ENCODE data around the gene GPR27. TPM values are rescaled to one million over a fixed set of nuclear protein-coding genes. Genes with fewer than 3 reads are reported as not detected.

Gene GPR27
- total RNA-seq, 1 experiment from 2014 or later = 15.5 TPM

- H3K27ac ChIP-seq (ENCODE audit: insufficient read length, low read depth, low read length) = no peak overlapping the region
- Mint-ChIP-seq H3K27me3 (ENCODE audit: low read depth) (peaks cover 40% of the 10 kb centered on the region), H3K36me3 (ENCODE audit: insufficient read depth in 1 of 3, low read depth in 3 of 3) (0 out of 7 replicates have a peak, but pooled peaks cover 0 to 4% (median 0%) of the 10 kb centered on the region in 3 experiments), H3K4me1 (peaks cover 12 to 16% of the 10 kb centered on the region in 2 experiments), H3K9me3 (no peaks in the 10 kb centered on the region), H3K27ac (no peak overlapping the region), H3K4me3 (no peak overlapping the region)
- WGBS (ENCODE audit: extremely low coverage, insufficient read length, low lambda C conversion rate) = no CpG with 5 or more reads among the region's 1 CpG
- H4K8ac ChIP-seq (replicated peaks; ENCODE audit: insufficient read length, low read depth, low read length) = no peak overlapping the region
- H3K79me2 ChIP-seq (ENCODE audit: insufficient read depth, low read length) = no peaks in the 10 kb centered on the region
- no peak overlapping the region for H2BK20ac ChIP-seq (ENCODE audit: low read depth, low read length, poor library complexity, severe bottlenecking)
- H4K20me1 ChIP-seq (ENCODE audit: control insufficient read depth, insufficient read depth, insufficient read length) = no peaks in the 10 kb centered on the region
- no peak overlapping the region for H3K9ac ChIP-seq (ENCODE audit: extremely low read depth, insufficient read length, low read length)
- no peak for TF ChIP-seq CTCF (conservative IDR thresholded peaks at IDR 0.05)
- H2BK5ac ChIP-seq (ENCODE audit: insufficient read length, low read length) = no peak overlapping the region
- no peak overlapping the region for H2AK5ac ChIP-seq (ENCODE audit: insufficient read length, low read length)
- no peak overlapping the region for H3K14ac ChIP-seq (ENCODE audit: insufficient read depth, low read length)
- H2AFZ ChIP-seq (ENCODE audit: low read length) = no peak overlapping the region
- no peak overlapping the region for H3K4ac ChIP-seq (ENCODE audit: low read depth, low read length)
- H4K91ac ChIP-seq (ENCODE audit: insufficient read length, low read depth, low read length) = no peak overlapping the region
- H3K79me1 ChIP-seq (ENCODE audit: insufficient read depth, low read depth, low read length, poor library complexity, severe bottlenecking) = no peaks in the 10 kb centered on the region
- H2BK12ac ChIP-seq (ENCODE audit: insufficient read length, low read depth, low read length) = no peak overlapping the region
- no peak overlapping the region for H4K5ac ChIP-seq (ENCODE audit: insufficient read length, low read depth, low read length)
- peaks cover 6% of the 10 kb centered on the region; the same call in 1 of the 2 replicates for H3K27me3 ChIP-seq (ENCODE audit: insufficient read depth, low read length)
- no peak overlapping the region for H2BK15ac ChIP-seq (ENCODE audit: low read depth, low read length)
- no peak overlapping the region for H2BK120ac ChIP-seq (ENCODE audit: low read depth, low read length, poor library complexity, severe bottlenecking)
- no peak overlapping the region for H3K18ac ChIP-seq (ENCODE audit: insufficient read length, low read depth, low read length)
- no peak overlapping the region for H3K4me2 ChIP-seq (ENCODE audit: insufficient read depth, insufficient read length, low read length)
- H3K9me3 ChIP-seq (ENCODE audit: control insufficient read depth, low read depth, low read length) = no peaks in the 10 kb centered on the region
- no peak for DNase-seq
- no peak overlapping the region for H3K23ac ChIP-seq (ENCODE audit: insufficient read length, low read depth, low read length)
- H3K4me1 ChIP-seq (ENCODE audit: insufficient read depth, low read length) = no peaks in the 10 kb centered on the region
- no peak overlapping the region for H3K56ac ChIP-seq (ENCODE audit: insufficient read length, low read depth, low read length)
- H3T11ph ChIP-seq (ENCODE audit: low read length) = no peak overlapping the region
- peaks cover 9% of the 10 kb centered on the region for H3K23me2 ChIP-seq (ENCODE audit: insufficient read length, low read depth, low read length, poor library complexity, severe bottlenecking)
Observed at GRCh38 chr3:71722693-71723092, 31.0 kb upstream of the GPR27 start.

All from H9 (cell line).